HepG2 (cell line): ENCODE measurements around the gene NRN1L. TPM values are rescaled to one million over a fixed set of nuclear protein-coding genes. Genes with fewer than 3 reads are reported as not detected.

Experiments used
- ATAC-seq: fragments of 200-7000 bp; cut with Tn5 transposase; 3 replicates; pipeline ENCODE4 v1.9.1; 2020; ENCODE audit warnings: mild to moderate bottlenecking, moderate library complexity
- BruUV-seq: library from RNA; stranded (reverse); fragments of 400-500 nt; replicated peaks from 2 replicates; lab custom pipeline; 2021; lab: Mats Ljungman, UMichigan
- CTCF ChIA-PET: fragments of 300-600 bp; formaldehyde crosslinking; extraction: SDS; loops from one replicate; lab custom pipeline; 2021; ENCODE audit warnings: low total read pairs, inconsistent platforms, low intra/inter-chr PET ratio; lab: Yijun Ruan, JAX
- POLR2A ChIA-PET: fragments of 350-600 bp; sonication (Branson Sonifier 250); formaldehyde crosslinking; loops from one replicate; lab custom pipeline; 2020; ENCODE audit warnings: antibody characterized with exemption, inconsistent platforms; lab: Yijun Ruan, JAX
- DNase-seq: peaks from one replicate; pipeline ENCODE4 v3.0.0-alpha.2; 2015; ENCODE audit warnings: low spot score
- FAIRE-seq: peaks from 3 replicates; lab custom pipeline; 2011; peaks lifted over from hg19 to GRCh38; lab: Jason Lieb, UNC
- H2AFZ ChIP-seq: one replicate; pipeline ENCODE4 v1.6.1; 2011; ENCODE audit warnings: low read length, inconsistent platforms
- H3K27ac ChIP-seq: fragments of 300-600 bp; 3 replicates; pipeline ENCODE4 v1.8.0; 2011; ENCODE audit warnings: mixed run types, mild to moderate bottlenecking, mixed read lengths, low read length, inconsistent platforms; ENCODE audit not compliant: insufficient read depth; ENCODE audit errors: extremely low read length
- H3K27me3 ChIP-seq, 2 experiments: fragments of 200-600 bp in 1 of 2; 2 replicates in 1 of 2; 3 replicates in 1 of 2; pipeline versions ENCODE4 v1.6.0 to v1.8.0; 2011; ENCODE audit warnings: low read length in 2 of 2, mild to moderate bottlenecking in 2 of 2, moderate library complexity in 2 of 2, inconsistent platforms in 1 of 2; ENCODE audit not compliant: insufficient read depth in 2 of 2, control insufficient read depth in 1 of 2
- H3K36me3 ChIP-seq, 2 experiments: fragments of 200-600 bp in 1 of 2; replicated peaks in 1 of 2; 2 replicates in 1 of 2; 3 replicates in 1 of 2; pipeline versions ENCODE4 v1.5.1 to v1.8.0; 2011; ENCODE audit warnings: low read length in 2 of 2, inconsistent platforms in 1 of 2; ENCODE audit not compliant: insufficient read depth in 2 of 2, control insufficient read depth in 1 of 2
- H3K4me1 ChIP-seq: 2 replicates; pipeline ENCODE4 v1.5.1; 2012; ENCODE audit warnings: low read length, inconsistent platforms; ENCODE audit not compliant: insufficient read depth
- H3K4me2 ChIP-seq: 2 replicates; pipeline ENCODE4 v1.6.0; 2011; ENCODE audit warnings: low read depth, low read length, inconsistent platforms
- H3K4me3 ChIP-seq, 3 experiments: fragments of 200-600 bp in 1 of 3; sonication (generic), shearing (Covaris generic) in 1 of 3; replicated peaks in 1 of 3; 2 replicates each; pipeline ENCODE4 v1.5.1; 2011 to 2016; ENCODE audit warnings: low read length in 3 of 3, inconsistent platforms in 2 of 3, low read depth in 2 of 3, mild to moderate bottlenecking in 2 of 3, control low read depth in 1 of 3, mixed read lengths in 1 of 3; ENCODE audit not compliant: insufficient read depth in 1 of 3
- H3K79me2 ChIP-seq: one replicate; pipeline ENCODE4 v1.6.1; 2011; ENCODE audit warnings: low read length, inconsistent platforms; ENCODE audit not compliant: insufficient read depth
- H3K9ac ChIP-seq: 2 replicates; pipeline ENCODE4 v1.6.0; 2011; ENCODE audit warnings: mild to moderate bottlenecking, low read depth, low read length, inconsistent platforms; ENCODE audit not compliant: insufficient read depth
- H3K9me3 ChIP-seq: 2 replicates; pipeline ENCODE4 v1.5.1; 2012; ENCODE audit warnings: mild to moderate bottlenecking, low read length
- H4K20me1 ChIP-seq: 2 replicates; pipeline ENCODE4 v1.6.0; 2011; ENCODE audit warnings: inconsistent platforms, mild to moderate bottlenecking, low read length, moderate library complexity; ENCODE audit not compliant: insufficient read depth
- CCAR2 ChIP-seq: fragments of 200-400 bp; formaldehyde crosslinking; optimal IDR thresholded peaks from 2 replicates; pipeline ENCODE3; 2018; ENCODE audit warnings: low read depth, mild to moderate bottlenecking, low read length, moderate library complexity
- GATAD1 ChIP-seq: IDR thresholded peaks from 2 replicates; pipeline ENCODE4 v1.6.1; 2016; ENCODE audit warnings: missing genetic modification reagents, missing compliant biosample characterization
- MAFF ChIP-seq: IDR thresholded peaks from 2 replicates; pipeline ENCODE4 v1.6.1; 2011; ENCODE audit warnings: low read depth, low read length, improper control_type of control experiment
- MAFK ChIP-seq, 2 experiments: IDR thresholded peaks in 1 of 2; conservative IDR thresholded peaks in 1 of 2; 2 replicates each; pipeline ENCODE4 v1.6.1; 2011; ENCODE audit warnings: improper control_type of control experiment in 2 of 2, low read length in 2 of 2
- PHB2 ChIP-seq: fragments of 450-650 bp; IDR thresholded peaks from 2 replicates; pipeline ENCODE4 v1.6.1; 2018; ENCODE audit not compliant: partially characterized antibody
- PRPF4 ChIP-seq: fragments of 200-400 bp; formaldehyde crosslinking; IDR thresholded peaks from 2 replicates; pipeline ENCODE4 v1.6.1; 2016; ENCODE audit warnings: low read length, low read depth; ENCODE audit not compliant: poor library complexity, severe bottlenecking
- RBM22 ChIP-seq: fragments of 200-400 bp; formaldehyde crosslinking; optimal IDR thresholded peaks from 2 replicates; pipeline ENCODE3; 2017; ENCODE audit warnings: mild to moderate bottlenecking, low read length, moderate library complexity
- THAP11 ChIP-seq: IDR thresholded peaks from 2 replicates; pipeline ENCODE4 v1.6.1; 2016; ENCODE audit warnings: missing biosample characterization, missing genetic modification reagents
- ZIK1 ChIP-seq: sonication (generic); formaldehyde crosslinking; IDR thresholded peaks from 2 replicates; pipeline ENCODE4 v1.5.0; 2020; ENCODE audit warnings: mild to moderate bottlenecking, low read depth, missing genetic modification reagents, borderline replicate concordance
- WGBS: methylation state at CpG from one replicate; pipeline ENCODE4 v1.1.6; 2017; ENCODE audit warnings: low lambda C conversion rate; 5-methylcytosine and 5-hydroxymethylcytosine counted together
- in situ Hi-C: cut with HindIII; loops from 2 replicates; pipeline ENCODE4 v1.10.0; 2017; ENCODE audit warnings: low pct_unique_long_range_greater_than_20kb; ENCODE audit not compliant: extremely low pct_ligation_motif_present
- intact Hi-C: fragments of 100-400 bp; cut with micrococcal nuclease; formaldehyde crosslinking; loops from one replicate; pipeline ENCODE4 v1.10.0; 2022; ENCODE audit not compliant: unreplicated experiment
- polyA plus RNA-seq, 8 experiments: library from polyadenylated mRNA; depleted of rRNA in 3 of 8; stranded (reverse) in 7 of 8; unstranded in 1 of 8; fragments of >200 nt; fragmentation: Illumina TruSeq in 4 of 8; extraction: Trizol in 4 of 8; gene quantifications; 2 replicates each; pipeline versions ENCODE4 v1.2.1 to v1.2.3, GENCODE V29; 2011 to 2016; ENCODE audit warnings: low read depth in 4 of 8, missing spikeins in 1 of 8, mixed read lengths in 1 of 8; ENCODE audit not compliant: insufficient read depth in 1 of 8
- total RNA-seq, 5 experiments: library from RNA; depleted of rRNA; stranded (reverse); fragments of >200 nt; fragmentation: Illumina TruSeq; extraction: Trizol; gene quantifications; 2 replicates each; pipeline ENCODE4 v1.2.3, GENCODE V29; 2016; ENCODE audit warnings: low read depth in 1 of 5

Gene NRN1L
- total and polyA plus RNA-seq, 2 of the 13 experiments (the other 11 are each of a cell fraction or from before 2014, with no cell fraction given), result 0.53 to 1.2 TPM

GRCh38 chr16:67869653-67870052, 15.0 kb upstream of the NRN1L start:
- Histone ChIP-seq H4K20me1 (peaks cover 14% of the 10 kb centered on the region), H3K4me1 (peaks cover 16% of the 10 kb centered on the region), H3K36me3 (peaks cover 30 to 63% of the 10 kb centered on the region in 2 experiments), H3K9ac (no peak overlapping the region), H3K79me2 (peaks cover 22% of the 10 kb centered on the region)
- POLR2A ChIA-PET, result interaction anchor here (1.5 kb wide), 1 partner anchor 23 kb away, joined by 3 read pairs; the partner anchor contains the start of gene NUTF2
- WGBS, result 96% methylated on average over 6 of the region's 7 CpGs
- intact Hi-C loops, result loop anchor here (5.0 kb wide), 1 partner anchor 1332 kb away; no protein-coding TSS in a partner anchor
- CTCF ChIA-PET, result no interaction called here
- DNase-seq (no peak), ATAC-seq (no peak)
- TF ChIP-seq RBM22 (peak; percentile 35), GATAD1 (CRISPR knock-in tag) (no peak), ZIK1 (CRISPR knock-in tag) (no peak), PRPF4 (no peak), PHB2 (no peak), CCAR2 (no peak)
- TF ChIP-seq, all 625 proteins: peak for 1
- Histone ChIP-seq H3K27ac (no peak overlapping the region), H3K9me3 (no peaks in the 10 kb centered on the region), H3K4me2 (no peak overlapping the region), H3K4me3 (no peak overlapping the region), H2AFZ (no peak overlapping the region), H3K27me3 (no peaks in the 10 kb centered on the region; a peak in 1 of 5 replicates)
- FAIRE-seq, result no peak
- no TSS peak for BruUV-seq
- in situ Hi-C loops, result no loop called here

- FAIRE-seq, result no peak
Measured at GRCh38 chr16:67871256-67871655, 13.4 kb upstream of the NRN1L start.

More at GRCh38 chr16:67871256-67871655, 13.4 kb upstream of the NRN1L start:
- H2AFZ ChIP-seq, result no peak overlapping the region
- H3K4me1 ChIP-seq, result peaks cover 30% of the 10 kb centered on the region
- intact Hi-C loops, result loop anchor here (5.0 kb wide), 1 partner anchor 1334 kb away; no protein-coding TSS in a partner anchor
- H3K4me3 ChIP-seq, result no peak overlapping the region
- H3K79me2 ChIP-seq, result peaks cover 30% of the 10 kb centered on the region
- H3K36me3 ChIP-seq, result peaks cover 29 to 62% of the 10 kb centered on the region in 2 experiments
- no peak for TF ChIP-seq THAP11 (CRISPR knock-in tag)
- TF ChIP-seq MAFF, result peak; percentile 50
- TF ChIP-seq MAFK (conservative IDR thresholded peaks at IDR 0.05 in 1 of 2, IDR thresholded peaks at IDR 0.05 in 1 of 2; ENCODE audit: low read length in 2 of 2), result peak; percentile 58 to 61
- TF ChIP-seq, all 625 proteins: peak for 2
- H3K4me2 ChIP-seq, result no peak overlapping the region
- H4K20me1 ChIP-seq, result peaks cover 15% of the 10 kb centered on the region
- ChIA-PET CTCF (no interaction called here), POLR2A (interaction anchor here (1.0 kb wide), 1 partner anchor 25 kb away, joined by 4 read pairs; the partner anchor contains the start of gene NUTF2)
- no peak for ATAC-seq
- no peaks in the 10 kb centered on the region for H3K9me3 ChIP-seq
- WGBS, result 89% methylated on average over 3 of the region's 3 CpGs
- no peak overlapping the region for H3K9ac ChIP-seq
- no TSS peak for BruUV-seq
- H3K27ac ChIP-seq, result no peak overlapping the region
- in situ Hi-C loops, result no loop called here
- H3K27me3 ChIP-seq, result no peaks in the 10 kb centered on the region; a peak in 1 of 5 replicates
- DNase-seq, result no peak
